Fibroblast of the conjunctiva (primary cell): ENCODE results near the gene SLC23A2.
A peak's percentile ranks its signal among the peaks of the same experiment; 100 is the strongest.
"Not testable (repeated sequence)": the region's sequence is repeated elsewhere in the genome, so short reads cannot be mapped to it uniquely, and the experiment has no call there.

ENCODE experiments used
- DNase-seq: peaks from one replicate; pipeline ENCODE4 v3.0.0-alpha.2; 2010; ENCODE audit warnings: low read depth

SLC23A2 gene

DNA sequence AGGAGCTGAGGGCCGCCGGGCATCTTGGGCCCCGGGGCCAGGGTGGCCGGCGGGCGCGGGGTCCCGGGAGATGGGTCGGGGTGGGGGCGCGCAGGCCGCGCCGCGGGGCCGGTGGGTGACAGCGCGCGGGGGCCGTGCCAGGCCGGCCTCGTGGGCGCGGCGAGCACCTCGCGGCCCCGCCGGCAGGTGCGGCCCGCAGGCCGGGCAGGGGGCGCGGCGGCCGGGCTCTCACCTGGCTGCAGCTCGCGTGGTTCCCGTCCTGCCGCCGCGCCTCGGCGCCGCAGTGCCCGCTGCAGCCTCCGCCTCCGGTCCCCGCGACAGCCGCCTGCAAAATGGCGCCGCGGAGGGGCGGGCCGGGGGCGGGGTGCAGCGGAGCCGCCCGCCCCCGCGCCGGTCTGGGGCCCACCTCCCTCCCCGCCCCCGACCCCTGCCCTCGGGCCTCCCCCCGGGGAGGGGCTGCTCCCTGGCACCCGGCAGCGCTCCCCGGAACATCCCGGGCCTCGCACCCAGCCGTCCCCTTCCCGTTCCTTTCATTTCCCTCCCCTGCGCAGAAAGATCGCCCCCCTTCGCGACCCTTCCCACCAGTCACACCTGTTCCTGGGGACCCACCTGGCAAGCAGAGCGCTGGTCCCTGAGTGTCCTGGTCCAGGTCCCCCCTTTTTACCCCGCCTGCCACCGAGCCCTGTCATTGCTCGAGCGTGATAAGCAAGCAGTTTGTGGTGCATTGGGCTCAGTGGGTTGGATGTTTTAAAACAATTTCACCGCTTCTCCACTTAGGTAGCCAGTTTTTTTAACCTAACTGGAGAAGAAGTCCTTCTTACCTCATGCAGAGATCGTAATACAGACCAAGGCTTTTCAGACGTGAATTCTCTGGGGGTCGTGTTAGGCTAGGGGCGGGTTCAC is at the start of gene SLC23A2:
Gene SLC23A2 (minus strand): TSS at position 337 of the 903 bp plus-strand sequence. CDS start 68,948 bp downstream, outside the sequence.
- DNase-seq: no peak

DNA sequence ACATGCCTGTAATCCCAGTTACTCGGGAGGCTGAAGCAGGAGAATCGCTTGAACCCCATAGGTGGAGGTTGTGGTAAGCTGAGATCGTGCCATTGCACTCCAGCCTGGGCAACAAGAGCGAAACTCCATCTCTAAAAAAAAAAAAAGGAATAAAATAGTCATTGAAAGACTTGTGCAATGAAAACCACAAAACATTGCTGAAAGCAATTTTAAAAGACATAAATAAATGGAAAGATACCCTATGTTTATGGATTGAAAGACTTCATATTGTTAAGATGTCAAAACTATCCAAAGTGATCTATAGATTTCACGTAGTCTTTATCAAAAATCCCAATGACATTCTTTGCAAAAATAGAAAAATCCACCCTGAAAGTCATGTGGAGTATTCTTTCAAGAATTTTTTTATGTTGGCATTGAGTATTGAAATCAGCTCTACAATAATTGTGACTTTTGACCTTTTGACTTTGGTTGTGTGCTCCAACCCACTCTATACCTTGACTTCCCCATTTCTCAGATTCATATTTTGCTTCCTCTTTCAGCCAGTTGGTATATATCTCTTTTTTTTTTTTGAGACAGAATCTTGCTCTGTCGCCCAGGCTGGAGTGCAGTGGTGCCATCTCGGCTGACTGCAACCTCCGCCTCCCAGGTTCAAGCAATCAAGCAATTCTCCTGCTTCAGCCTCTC is 45.5 kb upstream of the SLC23A2 start:
- no peak for DNase-seq

DNA sequence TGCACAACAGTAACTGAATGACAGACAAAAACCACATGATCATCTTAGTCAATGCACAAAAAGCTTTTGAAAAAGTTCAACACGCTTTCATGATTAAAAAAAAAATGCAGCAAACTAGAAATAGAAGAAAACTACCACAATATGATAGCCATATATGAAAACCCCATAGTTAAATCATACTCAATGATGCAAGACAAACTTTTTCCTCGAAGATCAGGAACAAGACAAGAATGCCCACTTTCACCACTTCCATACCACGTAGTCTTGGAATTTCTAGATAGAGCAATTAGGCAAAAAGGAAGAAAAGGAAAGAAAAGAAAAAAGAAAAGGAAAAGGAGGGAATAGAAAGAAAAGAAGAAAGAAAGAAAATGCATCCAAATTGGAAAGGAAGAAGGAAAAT is 44.6 kb upstream of the SLC23A2 start:
- DNase-seq: no peak

DNA sequence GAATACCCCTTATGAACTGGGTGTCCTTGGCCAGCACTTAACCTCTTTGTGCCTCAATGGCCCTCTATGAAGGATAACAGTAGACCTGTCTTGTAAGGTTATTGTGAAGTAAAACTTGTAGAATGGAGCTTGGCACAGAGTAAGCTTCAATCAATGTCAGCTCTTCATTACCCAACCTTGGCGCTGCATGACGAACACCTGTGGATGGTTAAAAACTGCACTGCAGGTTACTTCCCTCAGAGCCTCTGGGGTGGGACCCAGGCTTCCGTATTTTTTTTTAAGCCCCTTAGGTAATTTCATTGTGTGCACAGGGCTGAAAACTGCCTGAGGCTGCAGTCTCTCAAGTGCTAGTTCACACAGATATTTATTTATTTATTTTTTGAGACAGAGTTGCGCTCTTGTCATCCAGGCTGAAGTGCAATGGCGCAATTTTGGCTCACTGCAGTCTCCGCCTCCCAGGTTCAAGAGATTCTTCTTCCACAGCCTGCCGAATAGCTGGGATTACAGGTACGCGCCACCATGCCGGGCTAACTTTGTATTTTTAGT is 42.8 kb upstream of the SLC23A2 start:
- DNase-seq: no peak

DNA sequence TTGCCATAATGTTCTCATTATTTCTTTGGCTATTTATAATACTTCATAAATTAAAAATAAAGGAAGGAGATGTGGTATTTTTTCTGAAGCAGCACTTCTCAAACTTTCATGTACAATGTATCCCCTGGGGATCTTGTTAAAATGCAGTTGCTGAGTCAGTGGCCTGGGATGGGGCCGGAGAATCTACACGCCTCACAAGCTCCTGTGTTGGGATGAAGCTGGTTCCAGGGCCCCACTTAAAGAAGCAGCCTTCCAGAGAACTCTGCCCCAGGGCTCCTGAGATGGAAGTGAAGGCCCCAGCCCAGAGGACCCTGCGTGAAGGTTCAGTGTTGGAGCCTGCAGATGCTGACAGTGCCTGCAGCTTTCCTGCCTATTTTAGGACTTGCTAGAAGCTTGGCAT is 40.1 kb upstream of the SLC23A2 start:
- peak; percentile 54 for DNase-seq

DNA sequence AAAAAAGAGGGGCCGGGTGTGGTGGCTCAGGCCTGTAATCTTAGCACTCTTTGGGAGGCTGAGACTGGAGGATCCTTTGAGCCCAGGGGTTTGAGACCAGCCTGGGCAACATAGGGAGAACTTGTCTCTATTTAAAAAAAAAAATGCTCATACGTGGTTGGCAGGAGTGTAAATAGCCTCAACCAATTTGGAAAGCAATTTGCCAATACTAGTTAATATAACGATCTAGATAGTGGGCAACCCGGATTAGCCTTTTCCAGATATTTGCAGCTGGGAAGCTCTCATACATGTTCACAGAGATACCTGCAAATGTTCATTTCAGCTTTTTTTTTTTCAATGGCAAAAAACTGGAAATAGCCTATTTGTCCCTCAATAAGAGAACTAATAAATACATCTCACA is 39.0 kb upstream of the SLC23A2 start:
- no peak for DNase-seq

DNA sequence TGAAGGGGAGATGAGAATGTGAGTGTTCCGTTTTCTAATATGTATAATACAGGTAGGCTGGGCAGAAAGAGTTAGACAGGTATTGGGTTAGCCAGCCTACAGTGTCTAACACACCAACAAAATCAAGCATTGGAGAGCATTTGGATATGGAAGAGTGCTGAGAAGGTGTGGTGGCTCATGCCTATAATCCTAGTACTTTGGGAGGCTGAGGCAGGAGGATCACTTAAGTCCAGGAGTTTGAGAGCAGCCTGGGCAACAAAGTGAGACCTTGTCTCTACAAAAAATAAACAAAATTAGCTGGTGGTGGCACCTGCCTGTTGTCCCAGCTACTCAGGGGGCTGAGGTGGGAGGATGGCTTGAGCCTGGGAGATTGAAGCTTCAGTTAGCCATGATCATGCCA is 38.6 kb upstream of the SLC23A2 start:
- DNase-seq: no peak

DNA sequence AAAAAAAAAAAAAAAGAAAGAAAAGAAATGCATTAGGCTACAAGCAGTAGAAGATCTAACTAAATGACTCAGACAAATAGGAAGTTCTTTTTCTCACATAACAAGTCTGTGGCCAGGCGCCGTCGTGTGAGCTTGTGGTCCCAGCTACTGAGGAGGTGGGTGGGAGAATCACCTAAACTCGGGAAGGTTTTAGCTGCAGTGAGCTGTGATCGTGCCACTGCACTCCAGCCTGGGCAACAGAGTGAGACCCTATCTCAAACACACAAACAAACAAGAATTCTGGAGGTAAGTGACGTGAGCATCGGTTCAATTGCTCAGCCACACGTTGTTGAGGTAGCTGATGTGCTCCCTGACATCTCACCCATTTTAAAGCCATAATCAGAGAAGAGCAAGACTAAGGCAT is 37.9 kb upstream of the SLC23A2 start:
- DNase-seq: no peak

DNA sequence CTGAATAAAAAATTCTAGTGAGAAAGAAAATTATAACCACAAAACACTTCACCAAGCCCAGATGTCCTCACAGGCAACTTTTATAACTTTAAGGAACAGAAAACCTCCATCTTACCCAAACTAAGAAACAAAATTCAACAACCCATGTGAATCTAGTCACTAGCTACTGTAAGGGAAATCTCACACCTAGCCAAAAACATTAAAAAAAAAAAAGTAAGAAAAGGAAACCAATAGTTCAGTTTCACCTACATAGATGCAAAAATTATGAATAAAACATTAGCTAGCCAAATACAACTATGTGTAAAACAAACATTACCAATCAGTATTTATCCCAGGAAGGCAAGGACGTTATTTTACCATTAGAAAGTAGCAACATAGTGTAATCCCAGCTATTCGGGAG is 35.5 kb upstream of the SLC23A2 start:
- no peak for DNase-seq

DNA sequence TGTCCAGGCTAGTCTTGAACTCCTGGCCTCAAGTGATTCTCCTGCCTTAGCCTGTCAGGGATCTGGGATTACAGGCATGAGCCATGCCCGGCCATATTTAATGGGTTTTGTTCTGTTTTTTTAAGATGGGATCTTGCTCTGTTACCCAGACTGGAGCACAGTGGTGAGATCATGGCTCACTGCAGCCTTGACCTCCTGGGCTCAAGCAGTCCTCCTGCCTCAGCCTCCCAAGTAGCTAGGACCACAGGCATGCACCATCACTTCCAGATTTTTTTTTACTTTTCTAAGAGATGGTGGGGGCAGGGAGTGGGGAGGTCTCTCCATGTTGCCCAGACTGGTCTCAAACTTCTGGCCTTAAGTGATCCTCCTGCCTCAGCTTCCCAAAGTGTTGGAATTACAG is 34.2 kb upstream of the SLC23A2 start:
- DNase-seq: not testable (repeated sequence)

DNA sequence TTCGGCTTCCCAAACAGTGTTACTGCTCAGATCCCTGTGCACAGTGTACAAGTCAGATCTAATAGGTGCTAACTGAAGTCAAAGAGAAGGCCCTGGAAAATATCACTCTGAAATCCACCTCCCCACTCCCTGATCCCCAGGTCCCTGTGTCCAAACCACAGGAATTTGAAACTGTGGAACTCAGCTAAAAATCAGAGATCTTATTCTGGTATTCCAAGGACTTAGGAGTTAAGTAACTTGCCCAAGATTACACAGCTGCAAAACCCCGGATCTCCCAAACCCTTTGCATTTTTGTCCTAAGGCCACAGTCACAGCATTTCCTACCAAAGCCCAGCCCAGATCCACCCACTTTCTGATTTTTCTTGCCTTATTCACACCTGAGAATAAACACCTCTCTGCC is 32.3 kb upstream of the SLC23A2 start:
- no peak for DNase-seq

DNA sequence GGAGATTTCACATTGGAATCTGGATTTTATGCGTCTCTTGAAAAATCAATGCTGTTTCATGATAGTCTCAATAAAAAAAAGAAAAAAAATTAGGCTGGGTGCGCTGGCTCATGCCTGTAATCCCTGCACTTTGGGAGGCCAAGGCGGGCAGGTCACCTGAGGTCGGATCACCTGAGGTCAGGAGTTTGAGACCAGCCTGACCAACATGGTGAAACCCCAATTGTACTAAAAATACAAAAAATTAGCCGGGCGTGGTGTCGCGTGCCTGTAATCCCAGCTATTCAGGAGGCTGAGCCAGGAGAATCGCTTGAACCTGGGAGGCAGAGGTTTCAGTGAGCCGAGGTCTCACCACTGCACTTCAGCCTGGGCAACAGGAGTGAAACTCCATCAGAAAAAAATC is 30.4 kb upstream of the SLC23A2 start:
- not testable (repeated sequence) for DNase-seq

DNA sequence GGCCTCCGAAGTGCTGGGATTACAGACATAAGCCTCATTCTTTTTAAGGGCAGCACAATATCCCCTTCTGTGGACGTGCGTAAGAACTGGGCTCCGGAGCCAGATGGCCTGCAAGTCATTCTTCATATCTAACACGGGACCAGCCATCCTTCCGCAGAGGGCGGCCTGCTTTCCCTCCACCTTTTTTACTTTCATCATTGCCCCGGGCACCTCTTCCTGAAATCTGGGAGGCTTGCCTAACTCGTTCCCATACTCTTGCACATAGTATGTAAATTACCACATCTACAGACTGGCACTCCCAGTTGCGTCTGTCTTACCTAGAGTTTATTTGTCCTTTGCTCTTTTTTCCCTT is 29.9 kb upstream of the SLC23A2 start:
- no peak for DNase-seq

DNA sequence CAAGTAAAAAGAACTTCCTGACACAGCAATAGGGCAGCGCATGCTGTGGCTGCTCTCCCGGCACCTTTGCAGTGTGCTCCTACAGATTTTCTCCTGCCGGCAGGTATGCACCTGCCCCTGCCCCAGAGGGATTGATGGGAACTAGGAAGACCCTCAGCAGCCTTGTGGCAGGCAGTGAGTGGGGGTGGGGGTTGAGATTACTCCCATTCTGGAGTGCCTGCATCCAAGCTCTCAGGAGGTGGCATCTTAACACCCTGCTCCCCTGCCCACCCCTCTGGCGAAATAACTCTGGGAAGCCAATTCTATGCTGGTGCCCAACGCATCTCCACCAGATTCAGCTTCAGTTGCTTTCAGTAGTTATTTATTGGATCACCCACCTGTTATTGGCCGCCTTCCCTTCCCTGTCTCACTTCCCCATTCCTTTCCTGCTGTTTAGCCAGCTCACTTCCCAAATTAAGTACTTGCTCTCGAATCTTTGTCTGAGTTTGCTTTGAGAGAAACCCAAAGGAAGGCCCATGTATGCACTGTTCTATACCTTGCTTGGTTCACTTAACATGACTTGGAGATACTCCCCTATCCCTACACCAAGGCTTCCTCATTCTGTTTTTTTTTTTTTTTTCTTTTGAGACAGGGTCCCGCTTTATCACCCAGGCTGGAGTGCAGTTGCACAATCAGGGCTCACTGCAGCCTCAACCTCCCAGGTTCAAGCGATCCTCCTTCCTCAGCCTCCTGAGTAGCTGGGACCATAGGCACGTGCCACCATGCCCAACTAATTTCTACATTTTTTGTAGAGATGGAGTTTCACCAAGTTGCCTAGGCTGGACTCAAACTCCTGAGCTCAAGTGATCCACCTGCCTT is 29.3 kb upstream of the SLC23A2 start:
- no peak for DNase-seq

DNA sequence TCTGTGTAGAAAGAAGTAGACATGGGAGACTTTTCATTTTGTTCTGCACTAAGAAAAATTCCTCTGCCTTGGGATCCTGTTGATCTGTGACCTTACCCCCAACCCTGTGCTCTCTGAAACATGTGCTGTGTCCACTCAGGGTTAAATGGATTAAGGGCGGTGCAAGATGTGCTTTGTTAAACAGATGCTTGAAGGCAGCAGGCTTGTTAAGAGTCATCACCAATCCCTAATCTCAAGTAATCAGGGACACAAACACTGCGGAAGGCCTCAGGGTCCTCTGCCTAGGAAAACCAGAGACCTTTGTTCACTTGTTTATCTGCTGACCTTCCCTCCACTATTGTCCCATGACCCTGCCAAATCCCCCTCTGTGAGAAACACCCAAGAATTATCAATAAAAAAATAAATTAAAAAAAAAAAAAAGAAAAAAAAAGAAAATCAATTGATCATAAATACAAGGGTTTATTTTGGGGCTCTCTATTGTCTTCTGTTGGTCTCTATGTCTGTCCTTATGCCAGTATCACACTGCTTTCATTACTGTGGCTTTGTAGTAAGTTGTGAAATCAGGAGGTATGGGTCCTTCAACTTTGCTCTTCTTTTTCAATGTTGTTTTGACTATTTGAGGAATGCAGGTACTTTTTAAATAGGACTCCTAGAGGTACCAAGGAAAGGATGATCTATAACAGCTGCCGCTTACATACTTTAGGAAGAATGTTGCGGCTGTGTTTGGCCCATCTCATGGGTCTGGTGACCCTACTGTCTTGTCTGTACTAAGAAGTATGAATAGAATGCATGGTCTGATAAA is 27.1 kb upstream of the SLC23A2 start:
- DNase-seq: not testable (repeated sequence)

DNA sequence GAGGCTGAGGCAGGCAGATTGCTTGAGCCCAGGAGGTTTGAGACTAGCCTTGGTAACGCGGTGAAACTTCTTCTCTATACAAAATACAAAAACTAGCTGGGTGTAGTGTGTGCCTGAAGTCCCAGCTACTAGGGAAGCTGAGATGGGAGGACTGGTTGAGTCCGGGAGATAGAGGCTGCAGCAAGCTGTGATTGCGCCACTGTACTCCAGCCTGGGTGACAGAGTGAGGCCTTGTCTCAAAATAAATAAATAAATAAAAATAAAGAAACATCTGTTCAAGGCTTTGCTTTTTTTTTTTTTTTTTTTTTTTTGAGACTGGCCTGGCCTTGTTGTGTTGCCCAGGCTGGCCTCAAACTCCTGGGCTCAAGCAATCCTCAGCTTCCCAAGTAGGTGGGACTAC is 23.7 kb upstream of the SLC23A2 start:
- DNase-seq: no peak

DNA sequence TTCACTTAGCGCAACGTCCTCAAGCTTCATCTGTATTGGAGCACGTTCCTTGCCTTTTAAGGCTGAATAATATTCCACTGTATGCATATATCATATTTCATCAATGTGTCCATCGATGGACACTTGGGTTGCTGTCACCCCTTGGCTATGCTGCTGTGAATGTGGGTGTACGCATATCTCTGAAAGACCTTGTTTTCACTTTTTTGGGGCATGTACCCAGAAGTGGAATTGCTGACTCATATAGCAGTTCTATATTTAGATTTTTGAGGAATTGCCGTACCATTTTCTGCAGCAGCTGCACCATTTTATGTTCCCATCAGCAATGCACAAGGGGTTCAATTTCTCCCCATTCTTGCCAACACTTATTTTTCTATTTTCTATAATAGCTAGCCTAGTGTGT is 22.8 kb upstream of the SLC23A2 start:
- DNase-seq: no peak

DNA sequence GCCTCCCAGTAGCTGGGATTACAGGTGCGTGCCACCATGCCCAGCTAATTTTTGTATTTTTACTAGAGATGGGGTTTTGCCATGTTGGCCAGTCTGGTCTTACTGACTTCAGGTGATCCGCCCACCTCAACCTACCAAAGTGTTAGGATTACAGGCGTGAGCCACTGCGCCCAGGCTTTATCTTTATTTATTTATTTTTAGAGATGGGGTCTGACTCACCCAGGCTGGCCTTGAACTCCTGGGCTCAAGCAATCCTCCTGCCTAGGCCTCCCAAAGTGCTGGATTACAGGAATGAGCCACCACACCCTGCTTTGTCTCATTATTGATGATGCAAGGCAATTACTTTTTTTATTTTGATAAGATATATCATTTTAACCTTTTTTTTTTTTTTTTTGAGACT is 21.9 kb upstream of the SLC23A2 start:
- not testable (repeated sequence) for DNase-seq

DNA sequence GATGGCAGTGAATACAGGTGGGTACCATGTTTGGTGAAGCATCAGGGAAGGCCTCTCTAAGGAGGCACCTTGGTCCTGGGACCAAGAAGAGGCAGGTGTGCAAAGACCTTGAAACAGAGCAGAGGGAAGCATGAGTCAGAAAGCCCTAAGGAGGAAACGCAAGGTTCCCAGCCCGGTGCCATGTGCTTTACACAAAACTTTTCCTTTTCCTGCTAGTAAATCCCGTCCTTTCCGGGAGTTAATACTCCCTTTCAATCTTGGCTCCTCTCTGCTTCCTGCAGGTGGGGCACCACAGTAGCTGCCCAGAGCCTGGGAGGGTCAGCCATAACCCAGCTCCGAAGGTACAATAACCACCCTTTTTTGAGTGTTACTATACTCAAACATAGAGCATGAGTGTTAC is 19.4 kb upstream of the SLC23A2 start:
- DNase-seq: no peak

DNA sequence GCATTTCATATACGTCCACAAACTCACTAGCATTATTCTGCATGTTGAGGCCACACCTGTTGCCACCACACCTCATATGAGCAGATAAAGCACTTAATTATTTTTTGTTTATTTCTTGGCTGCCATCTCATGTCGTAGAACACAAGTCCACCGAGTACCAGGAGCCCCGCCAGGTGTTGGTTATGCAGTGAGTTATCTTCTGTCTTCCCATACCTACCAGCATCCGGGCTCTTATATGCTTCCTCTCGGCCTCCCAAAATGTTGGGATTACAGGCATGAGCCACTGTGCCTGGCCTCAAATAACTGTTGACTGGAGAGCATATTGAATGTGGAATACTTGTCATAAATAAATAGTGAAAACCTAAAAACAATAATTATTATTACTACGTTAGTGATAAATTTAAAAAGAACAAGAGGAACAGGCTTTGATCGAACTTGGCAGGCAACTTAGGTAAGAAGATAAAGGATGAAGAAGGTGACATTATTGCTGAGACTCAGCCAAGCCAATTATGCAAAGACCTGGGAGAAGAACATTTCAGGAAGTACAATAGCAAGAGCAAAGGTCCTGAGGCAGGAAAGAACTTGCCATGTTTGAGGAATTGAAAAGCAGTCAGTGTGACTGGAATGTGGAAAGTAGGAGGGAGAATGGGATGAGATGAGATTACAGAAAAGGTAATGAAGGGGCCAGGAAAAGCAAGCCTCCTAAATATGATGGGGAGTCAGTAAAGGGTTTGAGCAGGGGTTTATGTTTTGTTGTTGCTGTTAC is 12.6 kb upstream of the SLC23A2 start:
- no peak for DNase-seq

DNA sequence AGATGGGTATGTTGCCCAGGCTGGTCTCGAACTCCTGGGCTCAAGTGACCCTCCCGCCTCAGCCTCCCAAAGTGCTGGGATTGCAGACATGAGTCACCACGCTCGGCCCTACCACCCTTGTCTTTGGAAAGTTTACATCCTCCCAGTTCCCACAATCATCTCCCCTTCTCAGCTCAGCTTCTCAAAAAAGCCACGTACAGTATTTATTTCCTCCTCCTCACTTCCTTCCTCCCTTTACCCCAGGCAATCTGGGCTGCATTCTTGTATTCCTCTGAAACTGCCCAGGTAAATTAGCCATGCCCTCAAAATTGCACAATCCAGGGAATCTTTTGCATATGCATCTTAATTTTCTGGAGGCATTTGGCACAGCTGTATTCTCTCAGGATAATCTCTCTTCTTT is 7.4 kb upstream of the SLC23A2 start:
- DNase-seq: no peak
